ENCODE results near the gene BLM. TPM values are rescaled to one million over a fixed set of nuclear protein-coding genes. Genes with fewer than 3 reads are reported as not detected.

Gene BLM
- total RNA-seq, 1 donor from 2014 or later = 26.2 TPM

GRCh38 chr15:90817117-90818057 lies 100.2 kb downstream of the BLM start:
- no peak overlapping the region for H3K27ac ChIP-seq (replicated peaks)
- H3K4me1 ChIP-seq = peaks cover 21% of the 10 kb centered on the region
- H3K9me3 ChIP-seq (replicated peaks) = no peaks in the 10 kb centered on the region
- H3K4me3 ChIP-seq = no peak overlapping the region
- H3K27me3 ChIP-seq (ENCODE audit: low read depth) = no peaks in the 10 kb centered on the region
- DNase-seq = no peak
- intact Hi-C loops (cut with micrococcal nuclease) = loop anchor here (10.0 kb wide), 1 partner anchor 57 kb away; no protein-coding TSS in a partner anchor
- H3K36me3 ChIP-seq = no peaks in the 10 kb centered on the region
- TF ChIP-seq CTCF (IDR thresholded peaks at IDR 0.05; ENCODE audit: borderline replicate concordance) = no peak

DNA sequence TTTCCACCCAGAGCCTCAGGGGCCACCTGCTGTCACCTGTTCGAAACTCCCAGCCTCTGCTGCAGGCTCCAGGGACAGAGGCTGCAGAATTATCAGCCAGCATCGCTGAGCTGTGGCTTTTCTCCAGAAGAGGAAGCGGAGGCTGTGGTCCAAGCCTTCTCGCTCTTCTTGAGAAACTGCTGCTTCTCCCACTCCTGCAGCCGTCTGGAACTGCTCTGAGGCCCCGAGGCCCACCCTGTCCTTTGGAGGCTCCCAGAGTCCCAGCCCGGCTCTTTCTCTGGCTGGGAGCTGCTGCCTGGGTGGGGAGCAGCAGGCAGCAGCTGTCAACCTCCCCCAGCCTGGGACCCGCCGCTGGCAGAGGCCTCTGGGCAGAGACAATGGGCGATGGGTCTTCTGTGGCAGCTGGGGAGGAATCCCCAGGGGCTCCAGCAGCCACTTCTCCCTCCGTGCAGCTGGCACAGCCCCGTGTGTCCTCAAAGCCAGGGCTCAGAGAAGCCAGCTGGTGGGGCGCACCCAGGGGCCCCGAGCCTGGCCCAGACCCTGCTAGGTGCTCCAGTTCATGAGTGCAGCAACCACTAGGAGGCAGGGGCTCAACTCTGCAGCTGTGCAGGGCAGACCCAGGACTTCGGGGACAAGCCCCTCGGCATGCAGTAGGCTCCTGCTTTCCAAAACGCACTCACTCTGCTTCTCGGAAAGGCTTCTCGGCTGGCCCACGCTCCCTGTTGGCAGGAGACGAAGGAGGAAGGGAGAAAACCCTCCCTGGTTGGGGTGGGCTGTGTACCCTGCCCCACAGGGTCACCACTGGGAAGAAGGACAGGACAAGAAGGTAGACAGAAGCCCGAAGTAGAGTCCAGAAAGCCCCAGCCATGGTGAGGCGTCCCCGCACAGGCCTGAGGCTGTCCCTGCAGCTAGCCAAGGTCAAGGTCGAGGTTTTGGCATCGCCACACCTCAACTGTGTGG lies 101.4 kb downstream of the BLM start:
- intact Hi-C loops (cut with micrococcal nuclease) = loop anchor here (10.0 kb wide), 1 partner anchor 56 kb away; no protein-coding TSS in a partner anchor
- TF ChIP-seq CTCF (IDR thresholded peaks at IDR 0.05; ENCODE audit: borderline replicate concordance) = peak; percentile 29
- H3K9me3 ChIP-seq (replicated peaks) = no peaks in the 10 kb centered on the region
- peak overlapping the region; percentile 64 for H3K27ac ChIP-seq (replicated peaks)
- no peak overlapping the region for H3K4me3 ChIP-seq
- peaks cover 21% of the 10 kb centered on the region for H3K4me1 ChIP-seq
- DNase-seq = peak; percentile 29
- no peaks in the 10 kb centered on the region for H3K36me3 ChIP-seq
- no peaks in the 10 kb centered on the region for H3K27me3 ChIP-seq (ENCODE audit: low read depth)

- Histone ChIP-seq H3K4me1 (peaks cover 17% of the 10 kb centered on the region), H3K27ac (replicated peaks) (peak overlapping the region; percentile 64), H3K4me3 (no peak overlapping the region), H3K36me3 (no peaks in the 10 kb centered on the region), H3K9me3 (replicated peaks) (no peaks in the 10 kb centered on the region), H3K27me3 (ENCODE audit: low read depth) (no peaks in the 10 kb centered on the region)
- intact Hi-C loops (cut with micrococcal nuclease) = loop anchor here (10.0 kb wide), 1 partner anchor 55 kb away; no protein-coding TSS in a partner anchor
- TF ChIP-seq CTCF (IDR thresholded peaks at IDR 0.05; ENCODE audit: borderline replicate concordance) = no peak
- peak; percentile 48 for DNase-seq
These were observed 102.2 kb downstream of the BLM start for GRCh38 chr15:90819390-90819789.

DNA sequence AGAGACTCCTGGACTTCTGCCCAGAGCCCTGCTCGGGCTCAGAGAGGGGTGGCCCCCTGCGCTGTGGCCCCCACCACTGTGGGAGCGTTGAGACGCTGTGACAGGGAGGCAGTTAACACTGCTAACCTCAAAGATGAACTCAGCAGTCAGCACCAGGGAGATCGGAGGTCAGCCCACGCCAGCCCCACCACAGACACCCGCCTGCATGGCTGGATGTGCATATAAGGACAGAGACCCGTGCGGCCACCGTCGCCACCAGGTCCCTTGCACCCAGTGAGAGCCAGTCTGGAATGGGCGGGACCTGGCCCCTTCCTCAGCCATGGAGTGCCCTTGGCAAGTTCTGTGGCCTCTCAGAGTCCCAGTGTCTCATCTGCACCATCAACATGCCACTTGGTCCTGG lies 102.7 kb downstream of the BLM start:
- Histone ChIP-seq H3K4me3 (no peak overlapping the region), H3K4me1 (peaks cover 17% of the 10 kb centered on the region), H3K9me3 (replicated peaks) (no peaks in the 10 kb centered on the region), H3K27ac (replicated peaks) (peak overlapping the region; percentile 64), H3K36me3 (no peaks in the 10 kb centered on the region), H3K27me3 (ENCODE audit: low read depth) (no peaks in the 10 kb centered on the region)
- TF ChIP-seq CTCF (IDR thresholded peaks at IDR 0.05; ENCODE audit: borderline replicate concordance) = no peak
- intact Hi-C loops (cut with micrococcal nuclease) = loop anchor here (10.0 kb wide), 1 partner anchor 55 kb away; no protein-coding TSS in a partner anchor
- DNase-seq = no peak

DNA sequence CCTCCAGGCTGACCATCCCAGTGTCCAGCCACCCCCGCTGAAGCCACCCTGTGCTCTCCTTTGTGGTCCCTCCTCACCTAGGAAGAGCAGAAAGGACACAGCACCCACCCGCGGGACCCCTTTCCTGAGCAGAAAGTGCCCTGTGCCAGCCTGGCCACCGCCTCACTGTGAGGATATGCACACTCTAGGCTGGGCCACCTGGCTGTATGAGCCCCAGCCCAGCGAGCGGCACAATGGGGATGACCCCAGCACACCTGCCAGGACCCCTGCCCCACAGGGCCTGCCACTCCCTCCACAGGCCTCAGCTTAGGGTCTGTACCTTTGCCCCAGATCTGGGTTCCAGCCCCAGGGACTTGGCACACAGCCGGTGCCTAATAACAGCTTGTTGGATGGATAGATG lies 103.3 kb downstream of the BLM start:
- H3K36me3 ChIP-seq = no peaks in the 10 kb centered on the region
- no peaks in the 10 kb centered on the region for H3K9me3 ChIP-seq (replicated peaks)
- no peaks in the 10 kb centered on the region for H3K27me3 ChIP-seq (ENCODE audit: low read depth)
- H3K4me3 ChIP-seq = no peak overlapping the region
- DNase-seq = no peak
- peaks cover 17% of the 10 kb centered on the region for H3K4me1 ChIP-seq
- no peak for TF ChIP-seq CTCF (IDR thresholded peaks at IDR 0.05; ENCODE audit: borderline replicate concordance)
- H3K27ac ChIP-seq (replicated peaks) = no peak overlapping the region
- intact Hi-C loops (cut with micrococcal nuclease) = no loop called here

Data from left ventricle myocardium inferior (tissue), 1 donor.